RPMI8226 (cell line): ENCODE results near the gene C1orf105.
"Not testable (repeated sequence)": the region's sequence is repeated elsewhere in the genome, so short reads cannot be mapped to it uniquely, and the experiment has no call there.

Experiments
- DNase-seq: peaks from one replicate; pipeline ENCODE4 v3.0.0-alpha.2; 2015

C1orf105 gene, protein sequence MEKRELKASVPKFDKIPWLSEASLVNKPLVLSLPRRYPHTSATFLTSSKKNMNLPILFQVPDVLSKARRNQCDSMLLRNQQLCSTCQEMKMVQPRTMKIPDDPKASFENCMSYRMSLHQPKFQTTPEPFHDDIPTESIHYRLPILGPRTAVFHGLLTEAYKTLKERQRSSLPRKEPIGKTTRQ

DNA sequence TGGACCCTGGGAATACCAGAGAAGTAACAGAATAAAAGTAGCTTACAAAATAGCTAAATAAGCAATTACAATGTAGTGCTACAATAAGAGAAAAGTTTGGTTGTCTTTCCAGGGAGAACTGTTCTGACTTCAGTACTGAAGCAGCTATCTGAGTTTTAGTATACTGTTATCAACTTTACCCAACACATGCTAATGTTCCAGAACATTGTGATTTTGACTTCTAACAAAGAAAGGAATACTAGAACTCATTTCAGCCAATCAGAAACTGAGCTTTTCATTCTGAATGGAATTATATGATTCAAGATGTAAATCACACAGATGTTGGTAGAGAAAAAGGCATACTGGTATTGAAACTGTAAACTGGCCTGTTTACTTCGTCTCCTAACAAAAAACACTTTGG is at the start of gene C1orf105:
Gene C1orf105, plus strand, starts transcription at position 301 of the 400 bp plus-strand sequence. CDS start 201 bp downstream, outside the sequence.
- no peak for DNase-seq

DNA sequence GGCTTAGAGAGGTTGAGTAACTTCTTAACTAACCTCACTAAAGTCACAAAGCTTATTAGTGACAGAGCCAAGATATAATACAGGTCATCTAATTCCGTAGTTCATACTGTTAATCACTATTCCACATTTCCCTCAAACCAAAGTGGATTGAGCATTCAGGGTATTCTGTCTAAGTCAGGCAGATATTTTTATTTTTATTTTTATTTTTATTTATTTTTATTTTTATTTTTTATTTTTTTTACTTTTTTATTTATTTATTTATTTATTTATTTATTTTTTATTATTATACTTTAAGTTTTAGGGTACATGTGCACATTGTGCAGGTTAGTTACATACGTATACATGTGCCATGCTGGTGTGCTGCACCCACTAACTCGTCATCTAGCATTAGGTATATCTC is 48.8 kb upstream of the C1orf105 start:
- not testable (repeated sequence) for DNase-seq

DNA sequence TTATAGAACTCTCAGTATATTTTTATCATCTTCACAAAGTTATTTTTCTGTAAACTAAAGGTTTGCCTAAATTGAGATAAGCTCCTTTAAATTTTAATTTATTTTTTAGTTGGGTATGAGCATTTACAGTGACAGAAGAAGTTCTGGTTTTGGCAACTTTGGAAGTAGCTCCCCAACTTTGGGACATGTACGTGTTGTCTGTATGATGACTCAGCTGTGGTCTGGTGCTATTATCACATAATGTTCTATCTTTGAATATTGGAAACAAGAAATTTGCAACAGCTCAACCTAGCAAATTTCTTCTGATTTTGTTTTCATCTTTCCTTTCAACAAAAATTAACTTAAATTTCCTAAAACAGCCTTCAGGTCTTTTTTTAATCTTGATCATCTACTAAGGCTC is 46.6 kb upstream of the C1orf105 start:
- DNase-seq, result no peak

DNA sequence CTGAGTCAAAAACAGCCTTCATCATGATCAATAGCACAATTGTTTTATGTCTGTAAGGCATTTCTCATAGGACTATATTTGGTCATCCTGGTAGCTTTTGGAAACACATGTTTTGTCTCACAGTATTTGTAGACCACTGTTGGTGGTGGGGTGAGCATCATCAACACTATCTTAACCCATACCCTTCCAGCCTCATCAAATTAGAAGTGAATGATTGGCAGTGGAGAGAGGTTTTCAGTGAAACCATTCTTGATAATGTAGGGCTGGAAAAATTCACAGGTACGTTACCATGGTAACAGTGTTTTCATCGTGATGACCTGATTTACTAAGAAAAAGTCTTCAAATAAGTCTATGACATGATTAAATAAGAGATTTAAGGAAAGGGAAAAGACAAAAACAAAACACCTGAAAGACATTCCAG is 45.3 kb upstream of the C1orf105 start:
- no peak for DNase-seq

DNA sequence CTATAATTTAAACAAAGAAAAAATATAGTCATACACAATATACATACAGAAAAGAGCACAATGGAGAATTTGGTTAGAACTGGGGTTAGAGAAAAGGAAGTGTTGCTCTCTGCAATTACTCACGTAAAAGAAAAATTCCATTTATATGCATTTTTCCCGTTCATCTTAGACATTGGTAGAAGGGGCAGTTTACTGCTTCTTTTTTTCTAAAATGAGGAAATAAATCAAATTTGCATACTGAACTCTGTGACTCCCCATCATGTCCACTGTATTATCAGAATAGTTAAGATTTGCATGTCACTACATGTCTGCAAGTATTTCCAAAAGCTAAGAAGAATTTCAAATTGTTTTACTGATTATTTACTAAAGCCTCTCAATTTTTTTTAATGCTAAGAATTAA is 44.1 kb upstream of the C1orf105 start:
- no peak for DNase-seq

DNA sequence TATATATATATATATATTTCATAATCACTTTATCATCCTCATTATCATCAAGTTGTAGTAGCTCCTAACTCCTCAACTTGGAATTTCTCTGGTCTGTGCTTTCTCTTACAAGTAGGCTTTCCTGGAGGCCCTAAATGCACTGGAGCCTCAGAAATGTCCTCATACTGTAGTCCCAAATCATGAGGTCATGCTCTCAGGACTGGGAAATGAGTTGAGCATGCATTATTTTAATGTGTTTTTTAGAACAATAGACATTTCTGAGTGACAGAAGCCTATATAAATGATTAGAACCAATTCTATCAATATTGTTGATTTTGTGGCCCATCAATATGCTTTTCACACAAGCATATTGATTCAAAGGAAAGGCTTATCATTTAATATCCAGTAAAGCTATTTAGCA is 42.9 kb upstream of the C1orf105 start:
- no peak for DNase-seq

DNA sequence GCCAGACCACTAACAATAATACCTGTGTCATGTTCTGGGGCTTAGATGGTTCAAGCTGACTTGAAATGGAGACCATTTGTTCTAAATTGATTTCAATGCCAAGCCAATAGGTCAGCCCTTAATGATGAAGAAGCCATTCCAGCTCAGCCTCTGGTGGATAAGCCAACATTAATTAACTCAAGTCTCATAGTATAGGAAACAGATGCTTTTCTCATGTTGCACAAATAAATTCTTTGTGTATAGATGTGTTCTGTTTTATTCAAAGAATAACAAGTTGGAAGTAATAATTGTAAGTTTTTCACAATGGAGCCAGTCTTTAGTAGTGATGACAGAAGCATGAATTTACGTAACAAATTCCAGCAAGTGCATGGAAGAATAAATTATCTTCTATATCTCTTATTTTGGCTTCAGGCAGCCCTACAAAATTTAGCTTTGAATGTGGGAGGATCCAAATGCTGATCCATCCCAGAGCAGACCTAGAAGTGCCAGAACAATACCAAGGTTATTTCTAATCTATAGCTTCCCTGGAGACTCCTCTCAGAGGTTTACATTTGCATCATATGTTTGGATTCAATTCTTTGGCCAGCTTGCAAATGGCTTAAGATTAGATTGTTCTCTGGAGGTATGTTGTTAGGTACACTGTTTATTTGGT is 42.2 kb upstream of the C1orf105 start:
- no peak for DNase-seq

DNA sequence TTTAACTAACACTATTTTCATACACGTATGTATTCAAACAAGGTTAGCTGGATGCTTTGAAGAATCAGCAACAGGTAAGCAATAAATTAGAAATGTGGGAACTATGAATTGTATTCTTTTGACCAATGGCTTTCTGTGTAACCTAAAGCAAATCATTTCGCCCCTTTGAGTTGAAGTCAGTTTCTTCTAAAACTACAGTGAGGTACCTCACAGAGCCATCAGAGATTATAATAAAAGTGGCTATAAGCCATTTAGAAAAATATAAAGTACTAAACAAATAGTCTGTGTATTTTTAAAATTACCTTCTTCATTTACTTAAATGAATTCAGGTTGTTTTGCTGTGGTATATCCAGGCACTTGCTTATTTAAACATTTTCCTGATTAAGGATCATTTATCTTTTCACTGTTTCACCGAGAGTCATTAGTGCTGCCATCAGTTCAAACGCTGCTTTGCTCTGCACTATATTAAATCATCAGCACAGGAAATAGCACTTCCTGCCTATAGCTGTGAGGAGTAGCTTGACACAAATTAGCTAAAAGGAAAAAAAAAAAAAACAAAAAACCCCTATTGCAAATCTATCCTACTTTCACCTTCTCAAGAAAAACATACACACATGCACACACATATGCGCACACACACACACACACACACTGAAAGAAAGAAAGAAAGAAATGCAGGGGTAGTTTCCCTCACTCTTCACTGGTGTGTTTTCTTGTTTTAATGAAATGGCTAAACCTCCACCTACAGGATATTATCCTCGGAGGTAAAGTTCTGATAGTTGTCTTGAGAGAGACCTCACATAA is 39.8 kb upstream of the C1orf105 start:
- DNase-seq, result peak; percentile 48

DNA sequence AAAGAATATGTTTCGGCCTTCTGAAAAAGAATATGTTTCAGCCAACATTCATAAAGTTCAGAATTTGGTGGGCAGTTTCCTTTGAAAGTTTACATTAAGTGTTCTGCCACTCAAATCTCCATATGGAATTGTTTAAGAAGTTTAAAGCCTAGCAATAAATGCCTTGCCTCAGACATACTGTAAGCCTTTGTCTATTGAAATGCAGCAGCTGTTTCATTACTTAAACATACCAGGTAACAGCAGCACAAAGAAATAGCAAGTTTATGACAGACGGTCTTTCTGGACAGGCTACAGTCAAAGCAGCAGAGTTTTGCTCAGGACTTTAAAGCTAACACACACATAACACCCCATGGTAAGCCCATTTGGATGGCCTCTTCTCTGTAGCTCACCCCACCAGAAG is 38.5 kb upstream of the C1orf105 start:
- DNase-seq, result no peak

DNA sequence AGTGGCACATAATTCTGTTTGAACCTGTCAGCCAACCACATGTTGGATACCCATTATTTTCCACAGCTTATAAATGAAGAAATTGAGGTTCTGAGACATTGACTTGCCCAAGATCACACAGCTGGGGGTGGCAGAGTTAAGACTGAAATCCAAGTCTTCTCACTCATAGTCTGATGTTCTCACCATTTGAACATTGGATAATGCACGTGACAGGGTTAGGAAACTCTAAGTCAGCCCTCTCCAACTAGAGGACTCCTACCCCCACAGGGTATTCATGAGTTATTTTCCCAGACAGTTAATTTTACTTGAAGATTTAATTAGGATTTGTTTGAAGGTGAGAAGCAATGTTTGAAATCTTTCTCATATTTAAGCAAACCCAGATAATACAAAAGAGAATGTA is 38.1 kb upstream of the C1orf105 start:
- DNase-seq, result no peak

DNA sequence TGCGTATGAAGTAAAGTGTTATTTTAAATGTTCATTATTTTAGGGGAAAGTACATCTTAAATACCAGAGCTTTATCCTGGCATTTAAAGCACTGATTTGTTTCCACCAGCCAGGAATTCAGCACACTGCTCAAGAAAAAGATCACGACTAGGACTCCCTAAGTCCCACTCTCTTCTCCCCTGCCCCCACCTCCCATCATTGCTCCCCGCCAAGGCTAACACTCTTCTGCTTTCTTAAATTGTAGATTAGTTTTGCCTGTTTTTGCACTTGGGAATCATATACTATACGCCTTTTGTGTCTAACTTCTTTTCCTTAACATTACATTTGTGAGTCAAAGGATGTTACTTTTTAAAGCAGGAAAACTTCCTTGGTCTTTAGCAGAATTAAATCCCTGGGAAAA is 37.5 kb upstream of the C1orf105 start:
- no peak for DNase-seq

DNA sequence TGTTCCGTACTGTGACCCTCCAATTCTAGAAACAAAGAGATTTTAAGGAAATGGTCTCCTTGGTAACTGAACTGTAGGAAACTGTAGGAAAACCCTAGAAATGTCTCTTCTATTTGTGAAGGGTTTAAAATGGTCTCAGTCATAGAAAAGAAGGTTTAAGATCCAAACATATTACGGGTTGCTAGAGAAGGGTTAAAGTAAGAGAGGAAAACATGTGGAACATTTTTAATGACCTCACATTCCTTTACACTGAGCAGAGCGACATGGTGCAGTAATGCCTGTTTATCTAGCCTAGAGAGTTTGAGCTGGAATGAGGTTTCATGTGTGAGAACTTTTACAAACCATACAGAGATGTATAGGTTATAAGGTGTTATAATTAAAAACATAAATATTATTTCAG is 36.9 kb upstream of the C1orf105 start:
- DNase-seq, result no peak

DNA sequence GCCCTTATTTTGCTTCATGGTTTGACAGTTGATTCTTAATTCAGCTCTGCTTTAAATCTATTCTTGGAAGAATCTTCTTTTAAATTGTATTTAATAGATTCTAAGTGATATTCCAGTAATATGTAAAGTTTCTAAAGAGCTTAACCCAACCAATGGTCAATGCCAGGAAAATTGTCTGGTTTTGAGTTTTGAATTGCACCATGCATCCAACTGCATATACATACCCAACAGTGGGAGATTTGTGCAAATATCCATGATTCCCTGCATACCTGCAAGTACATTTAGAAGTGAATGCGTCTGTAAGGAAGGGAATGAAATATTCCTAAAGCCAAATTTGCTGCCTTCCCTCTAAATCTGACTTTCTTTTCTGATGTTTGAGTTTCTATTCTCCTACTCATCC is 35.8 kb upstream of the C1orf105 start:
- no peak for DNase-seq

DNA sequence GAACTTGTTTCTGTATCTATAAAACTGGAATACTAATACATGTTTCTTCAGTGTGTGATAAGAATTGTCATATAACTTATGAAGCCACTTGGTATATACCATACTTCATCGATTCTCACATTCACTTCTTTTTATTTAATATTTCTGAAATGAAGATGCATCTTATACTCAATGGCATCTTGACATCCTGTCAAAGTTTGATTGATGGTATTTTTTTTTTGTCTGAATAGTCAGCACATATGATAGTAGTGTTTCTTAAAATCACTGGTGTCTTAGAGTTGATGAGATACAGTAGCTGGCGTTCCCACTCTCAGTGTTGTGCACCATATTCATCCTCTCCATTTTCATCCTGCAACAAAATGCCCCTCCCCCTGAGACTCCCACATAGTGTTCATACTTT is 34.4 kb upstream of the C1orf105 start:
- DNase-seq, result no peak

DNA sequence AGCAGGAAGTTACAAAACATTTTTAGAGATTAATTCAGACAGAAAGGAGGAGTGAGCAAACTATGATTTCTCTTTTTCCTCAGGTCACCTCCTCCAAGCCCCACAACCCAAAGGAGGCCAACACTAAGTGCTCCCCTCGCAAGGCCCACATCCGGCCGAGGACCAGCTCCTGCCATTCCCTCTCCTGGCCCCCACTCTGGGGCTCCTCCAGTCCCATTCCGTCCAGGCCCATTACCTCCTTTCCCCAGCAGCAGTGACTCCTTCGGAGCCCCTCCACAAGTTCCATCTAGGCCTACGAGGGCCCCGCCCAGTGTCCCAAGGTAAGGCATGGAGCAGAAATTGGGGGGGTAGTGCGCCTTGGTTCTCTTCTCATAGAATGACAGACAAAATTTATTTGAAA is 32.0 kb upstream of the C1orf105 start:
- DNase-seq, result no peak

DNA sequence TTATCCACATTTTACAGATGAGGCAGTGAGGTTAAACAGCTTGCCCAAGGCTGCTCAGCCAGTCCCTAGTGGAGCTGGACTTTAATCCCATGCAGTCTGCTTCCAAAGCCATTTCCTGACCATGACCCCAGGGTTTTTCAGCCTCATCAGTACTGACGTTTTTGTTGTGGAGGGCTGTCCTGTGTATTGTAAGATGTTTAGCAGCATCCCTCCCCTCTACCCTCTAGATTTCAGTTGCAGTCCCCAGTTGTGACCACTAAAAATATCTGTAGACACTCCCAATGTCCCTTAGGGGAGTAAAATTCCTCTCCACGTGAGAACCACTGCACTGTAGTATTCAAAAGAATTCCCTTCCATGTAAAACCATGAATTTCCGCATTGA is 30.2 kb upstream of the C1orf105 start:
- peak; percentile 7 for DNase-seq

DNA sequence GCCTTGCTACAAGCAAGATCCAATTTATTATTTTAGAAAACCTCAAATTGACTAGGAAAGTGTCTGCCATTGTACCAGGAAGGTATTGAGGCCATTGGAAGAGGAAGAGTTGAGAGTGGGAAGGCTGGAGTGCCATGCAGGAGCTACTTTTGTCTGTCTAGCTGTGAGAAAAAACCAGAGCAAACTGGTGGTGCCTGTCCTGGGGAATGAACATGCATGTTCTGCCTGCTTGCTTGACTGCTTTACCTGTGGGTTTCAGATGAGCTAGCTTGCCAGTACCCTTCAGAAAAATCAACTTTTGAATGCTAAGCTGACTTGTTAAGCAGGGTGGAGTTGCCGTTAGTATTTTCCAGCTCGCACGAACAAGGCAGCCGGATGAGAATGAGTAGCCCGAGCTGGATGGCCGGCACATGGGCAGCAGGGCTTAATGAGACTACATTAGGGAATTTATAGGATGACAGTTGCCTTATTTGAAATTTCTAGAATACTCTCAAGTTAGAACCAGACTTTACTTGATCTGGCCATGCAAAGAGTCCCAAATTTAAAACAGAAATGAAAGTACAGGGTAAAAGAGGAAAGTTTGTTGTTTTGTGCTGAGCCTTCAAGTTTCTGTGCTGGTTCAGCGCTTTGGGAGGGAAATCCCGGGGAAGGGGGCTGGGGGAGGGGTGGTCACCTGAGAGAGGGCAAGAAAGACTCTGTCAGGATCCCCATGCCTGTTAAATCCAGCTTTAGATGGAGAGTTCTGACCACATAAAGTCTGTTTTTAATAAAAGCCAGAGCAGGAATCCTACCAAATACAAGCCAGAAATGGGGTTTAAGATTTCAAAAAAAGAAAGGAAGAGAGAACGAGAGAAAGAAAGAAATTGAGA is 29.6 kb upstream of the C1orf105 start:
- DNase-seq, result peak; percentile 80

DNA sequence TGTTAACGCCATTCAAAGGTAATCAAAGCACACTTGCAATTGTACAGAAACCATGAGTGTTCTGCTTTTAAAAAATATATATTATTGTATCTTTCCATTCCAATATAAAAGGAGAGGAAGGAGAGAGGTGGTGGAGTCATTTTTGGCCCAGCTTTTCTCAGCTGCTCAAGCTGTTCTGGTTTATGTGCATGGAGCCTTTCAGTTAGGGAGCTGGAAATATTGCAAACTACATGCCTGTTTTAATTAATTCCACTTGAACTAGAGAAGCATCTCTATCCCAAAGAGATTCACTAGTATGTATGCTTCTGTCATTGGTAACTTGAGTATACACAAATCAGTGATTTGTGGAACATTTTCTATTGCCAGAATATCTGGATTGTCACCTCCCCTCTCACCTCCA is 28.5 kb upstream of the C1orf105 start:
- DNase-seq, result no peak

DNA sequence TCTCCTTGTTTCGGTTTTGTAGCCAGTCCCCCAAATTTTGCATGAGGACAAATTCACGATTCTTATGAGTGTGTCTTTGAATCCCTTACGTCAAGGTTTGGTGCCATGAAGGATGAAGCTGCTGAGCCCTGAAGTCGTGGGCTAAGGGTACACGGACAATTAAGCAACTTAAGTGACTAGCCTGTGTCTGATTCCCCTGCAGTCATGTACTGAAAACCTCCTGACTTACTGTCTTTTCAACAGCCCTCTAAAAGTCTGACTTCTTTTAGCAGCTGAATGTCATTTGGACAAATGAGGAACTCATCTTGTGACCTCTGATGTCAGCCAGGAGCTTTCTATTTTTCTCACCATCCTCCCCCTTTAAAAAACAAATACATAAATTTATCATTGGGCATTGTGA is 27.1 kb upstream of the C1orf105 start:
- DNase-seq, result peak; percentile 37

DNA sequence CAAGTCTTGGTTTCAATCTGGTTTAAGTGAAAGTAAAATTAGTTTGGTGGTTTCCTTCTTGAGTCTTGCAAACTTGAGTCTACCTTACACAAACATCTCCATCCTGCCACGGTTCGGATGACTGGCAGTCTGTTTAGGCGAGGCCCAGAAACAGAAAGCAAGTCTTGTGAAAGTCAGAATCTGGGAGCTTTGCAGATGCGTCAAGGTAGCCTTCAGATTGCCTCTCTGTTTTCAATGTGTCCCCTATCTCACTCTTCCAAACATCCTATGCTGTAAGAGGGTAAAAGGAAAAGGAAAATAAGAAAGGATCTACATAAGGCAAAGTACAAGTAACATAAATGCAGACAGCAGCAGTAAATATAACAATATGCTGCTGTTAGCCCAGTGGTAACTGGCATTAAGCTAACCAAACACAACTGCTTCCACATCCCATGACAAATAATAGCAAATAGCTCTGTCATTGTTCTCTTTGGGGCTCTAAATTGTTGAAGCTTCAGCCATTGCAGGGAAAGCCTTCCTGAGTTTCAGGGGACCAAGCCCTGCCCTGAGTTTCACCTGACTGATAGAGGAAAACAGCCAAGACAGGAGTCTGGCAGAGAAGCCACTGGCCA is 26.2 kb upstream of the C1orf105 start:
- DNase-seq, result peak; percentile 85

DNA sequence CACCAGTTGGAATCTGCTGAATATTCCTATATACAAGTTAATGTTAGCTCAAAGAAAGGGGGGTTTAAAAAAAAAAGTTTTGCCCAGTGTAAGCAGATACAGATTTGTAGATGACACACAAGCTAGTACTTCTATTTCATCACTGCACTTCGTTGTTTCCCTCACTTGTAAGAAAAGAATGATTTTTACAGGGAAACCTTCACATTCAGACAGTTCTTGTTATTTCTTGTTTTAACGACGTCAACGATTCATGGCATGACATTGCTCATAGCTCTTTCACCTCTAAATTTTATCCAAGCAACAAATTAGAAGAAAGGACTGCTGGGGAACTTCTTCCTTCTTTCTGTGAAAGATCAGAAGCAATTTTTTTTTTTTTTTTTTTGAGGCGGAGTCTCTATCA is 25.7 kb upstream of the C1orf105 start:
- DNase-seq, result no peak

DNA sequence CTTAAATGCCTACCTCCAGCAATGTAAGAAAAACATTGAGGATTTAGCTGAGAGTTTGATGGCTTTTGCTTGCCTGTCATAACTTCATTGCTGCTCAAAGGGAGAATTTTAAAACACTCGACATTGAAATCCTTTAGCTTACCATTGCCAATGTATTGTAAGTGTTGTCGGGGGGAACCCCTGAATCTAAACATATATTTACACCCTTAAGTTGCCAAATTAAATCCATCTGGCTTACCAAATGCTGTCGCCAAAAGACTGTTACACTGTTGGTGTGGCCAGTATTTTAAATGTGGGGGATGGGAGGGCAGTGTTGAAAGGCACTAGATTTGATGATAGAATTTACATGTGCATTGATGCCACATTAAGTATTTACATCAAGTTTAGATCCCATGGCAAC is 24.9 kb upstream of the C1orf105 start:
- no peak for DNase-seq

DNA sequence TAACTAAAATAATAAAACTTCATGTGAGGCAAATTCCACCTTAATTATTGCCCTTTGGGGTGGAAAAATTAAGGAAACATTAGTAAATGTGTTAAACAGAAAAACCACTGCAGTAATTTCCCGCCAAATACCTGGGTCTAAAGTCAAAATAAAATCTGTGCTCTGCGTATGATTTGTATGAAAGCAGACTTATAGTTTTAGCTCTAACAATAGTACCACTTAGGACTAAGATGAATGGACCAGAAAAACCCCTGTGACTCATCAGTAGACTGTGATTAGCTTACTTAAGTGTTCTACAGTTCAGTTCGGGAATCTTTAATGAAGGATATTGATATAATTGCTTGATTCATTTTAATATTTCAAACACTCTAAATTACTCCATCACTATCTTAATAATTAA is 23.3 kb upstream of the C1orf105 start:
- no peak for DNase-seq
